GM19324 (cell line): ENCODE results near the gene EIF2S2.
A peak's percentile ranks its signal among the peaks of the same experiment; 100 is the strongest.

ENCODE experiments used
- ATAC-seq: cut with Tn5 transposase; IDR thresholded peaks from one replicate; pipeline ENCODE4 v1.9.1; 2021; ENCODE audit warnings: mild to moderate bottlenecking, moderate library complexity; ENCODE audit not compliant: unreplicated experiment, low FRiP score

The EIF2S2 gene

GRCh38 chr20:34090645-34091044 lies 21.4 kb downstream of the EIF2S2 start:
- no peak for ATAC-seq

DNA sequence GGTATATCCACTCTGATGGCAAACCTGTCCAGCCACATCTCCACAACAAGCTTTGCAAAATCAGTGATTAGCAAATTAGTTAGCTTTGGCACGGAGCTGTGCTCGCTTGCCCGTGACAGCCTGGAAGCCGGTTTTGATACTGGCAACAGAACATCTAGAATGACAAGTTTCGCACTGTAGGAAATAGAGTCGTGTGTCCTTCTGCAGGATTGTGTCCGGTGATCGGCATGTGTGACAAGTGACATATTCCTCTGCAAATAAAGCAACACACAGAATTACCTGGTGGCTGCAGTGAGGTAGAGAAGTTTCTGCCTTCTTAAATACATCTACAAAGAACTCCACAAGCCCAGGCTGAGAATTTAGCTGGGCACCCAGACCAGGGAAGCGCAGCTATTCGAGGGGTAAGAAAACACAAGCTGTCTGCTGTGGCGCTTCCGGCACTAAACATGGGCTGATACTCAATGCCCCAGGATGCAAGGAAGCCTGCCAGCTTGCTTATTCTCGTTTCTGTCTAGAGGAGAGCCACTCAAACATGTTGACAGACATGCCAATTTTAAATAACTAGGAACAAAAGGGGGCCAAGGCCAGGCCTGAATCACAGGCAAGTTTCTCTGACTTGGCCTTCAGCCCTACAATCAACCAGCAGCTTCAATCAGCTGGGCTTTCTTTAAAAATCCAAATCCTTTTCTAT lies 22.2 kb downstream of the EIF2S2 start:
- no peak for ATAC-seq

DNA sequence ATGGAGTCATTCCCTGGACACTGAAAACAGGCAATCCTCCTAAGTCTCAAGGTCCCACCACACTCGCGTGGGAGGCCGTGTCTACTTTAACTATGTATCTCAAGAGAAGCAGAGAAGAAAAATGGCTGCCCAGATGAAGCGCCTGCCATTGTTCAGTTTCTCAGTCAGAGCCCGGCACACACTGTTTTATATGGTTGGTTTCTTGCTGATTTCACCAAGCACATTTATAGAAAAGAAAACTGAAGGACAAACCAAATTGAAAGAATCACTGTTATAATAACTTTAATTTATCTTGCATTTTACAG lies 22.9 kb downstream of the EIF2S2 start:
- ATAC-seq: no peak

GRCh38 chr20:34088305-34089174 lies 23.5 kb downstream of the EIF2S2 start:
- no peak for ATAC-seq

DNA sequence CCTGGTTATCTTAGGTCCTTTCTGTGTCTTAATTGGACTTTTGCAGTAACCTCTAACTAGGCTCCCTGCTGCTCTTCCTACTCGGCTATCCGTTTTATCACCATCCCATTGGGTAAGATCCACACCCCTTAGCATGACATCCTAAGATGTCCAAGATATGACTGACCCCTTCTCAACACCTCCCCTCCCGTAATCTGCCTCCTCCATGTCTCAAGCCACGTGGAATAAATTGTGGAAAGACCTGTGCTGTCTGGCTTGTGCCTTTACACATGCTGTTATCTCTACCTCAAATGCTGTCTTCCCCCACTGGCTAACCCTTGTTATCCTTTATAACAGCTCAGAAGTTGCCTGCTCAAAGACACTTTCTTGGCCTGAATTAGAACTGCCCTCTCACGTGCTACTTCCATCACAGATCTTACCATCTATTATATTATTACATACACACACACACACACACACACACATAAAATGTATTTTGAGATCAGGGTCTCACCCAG lies 26.5 kb downstream of the EIF2S2 start:
- no peak for ATAC-seq

DNA sequence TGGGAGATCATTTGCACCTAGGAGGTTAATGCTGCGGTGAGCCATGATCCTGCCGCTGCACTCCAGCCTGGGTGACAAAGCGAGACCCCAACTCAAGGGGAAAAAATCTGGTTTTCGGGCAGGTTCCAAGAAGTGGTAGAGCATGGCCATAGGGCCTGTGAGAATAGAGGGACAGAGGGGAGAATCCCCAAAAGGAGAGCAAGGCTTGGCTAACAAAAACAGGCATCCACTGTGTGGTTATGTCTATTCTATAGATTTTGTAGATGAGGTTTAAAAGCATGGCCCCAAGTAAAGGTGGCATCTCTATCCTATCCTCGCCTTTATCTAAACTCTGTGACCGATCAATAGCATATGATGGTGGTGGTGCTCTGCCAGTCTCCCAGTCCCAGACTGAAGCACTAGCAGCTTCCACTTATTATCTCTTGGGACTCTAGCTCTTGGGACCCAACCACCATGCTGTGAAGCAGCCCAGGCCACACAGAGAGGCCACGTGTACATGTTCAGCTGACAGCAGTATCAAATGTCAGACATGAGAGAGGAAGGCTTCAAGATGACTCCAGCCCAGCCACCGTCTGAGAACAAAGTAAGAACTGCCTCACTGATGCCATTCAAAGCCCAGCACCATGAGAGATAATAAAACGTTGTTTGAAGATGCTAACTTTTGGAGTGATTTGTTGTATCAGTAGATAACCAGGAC lies 27.7 kb downstream of the EIF2S2 start:
- ATAC-seq: no peak

DNA sequence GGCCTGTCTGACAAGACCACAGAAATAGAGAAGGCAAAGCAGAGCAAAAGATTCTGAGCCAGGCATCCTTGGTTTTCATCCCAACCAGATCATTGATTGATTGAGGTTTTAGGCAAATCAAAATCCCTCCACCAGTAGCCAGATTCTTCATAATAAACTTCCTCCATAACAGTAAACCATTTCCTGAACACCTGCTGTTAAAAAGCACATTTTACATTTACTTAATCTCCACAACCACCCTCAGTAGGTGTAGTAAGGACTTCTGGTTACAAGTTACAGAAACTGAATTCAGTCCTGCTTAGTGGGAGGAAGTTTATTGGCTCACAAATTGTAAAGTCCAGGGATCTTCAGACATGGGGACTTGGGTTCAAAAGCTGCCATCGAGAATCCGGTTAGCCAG lies 28.3 kb downstream of the EIF2S2 start:
- ATAC-seq: no peak

GRCh38 chr20:34083137-34083536 lies 28.9 kb downstream of the EIF2S2 start:
- ATAC-seq: no peak

DNA sequence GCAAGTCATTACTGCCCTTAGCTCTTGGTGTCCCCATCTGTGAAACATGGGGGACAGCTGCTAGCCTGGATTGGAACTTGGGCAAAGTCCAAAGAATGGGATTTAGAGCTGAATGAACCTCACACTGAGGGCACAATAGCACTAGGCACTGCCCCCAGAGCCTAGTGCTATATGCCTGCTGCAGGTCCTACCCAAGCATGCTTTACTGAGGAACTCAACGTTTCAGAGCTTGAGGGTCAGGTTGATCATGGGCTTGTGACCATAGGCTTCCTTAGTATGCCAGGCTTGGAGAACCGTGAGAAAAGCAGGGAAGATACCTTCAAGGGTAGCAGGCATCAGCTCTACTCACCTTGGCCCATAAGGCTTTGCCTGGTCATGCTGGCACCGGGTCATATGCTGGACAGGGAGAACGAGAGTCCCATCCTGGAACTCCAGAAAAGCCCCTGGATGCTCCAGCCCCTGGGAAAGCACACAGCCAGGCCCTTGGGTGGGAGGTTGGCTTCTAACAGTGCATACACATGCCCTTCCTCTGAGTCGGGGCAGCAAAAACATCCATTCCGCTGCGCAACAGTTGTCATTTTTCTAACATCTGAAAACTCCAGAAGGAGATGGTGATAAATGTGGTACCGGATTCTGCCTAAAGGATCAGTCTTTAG lies 29.7 kb downstream of the EIF2S2 start:
- ATAC-seq: no peak

DNA sequence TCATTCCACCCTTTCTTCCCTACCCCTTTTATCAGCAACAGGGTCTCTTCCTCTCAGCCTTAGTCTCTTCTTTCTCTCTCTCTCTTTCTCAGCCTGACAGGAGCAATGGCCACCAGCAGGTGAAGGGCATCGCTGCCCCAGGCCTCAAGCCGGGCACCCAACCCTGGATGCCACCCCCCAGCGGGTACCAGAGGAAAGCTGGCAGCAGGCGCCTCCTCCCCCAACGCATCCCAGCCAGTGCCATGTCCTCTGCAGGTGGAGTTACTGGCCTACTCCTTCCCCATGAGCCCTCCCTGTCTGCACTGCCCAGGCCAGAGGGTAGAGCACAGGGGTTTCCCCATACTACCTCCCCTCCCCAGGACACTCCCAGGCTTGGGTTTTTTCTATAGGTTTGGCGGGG lies 32.2 kb downstream of the EIF2S2 start:
- ATAC-seq: no peak

- no peak for ATAC-seq
Observed at GRCh38 chr20:34078540-34078939, 33.5 kb downstream of the EIF2S2 start.

DNA sequence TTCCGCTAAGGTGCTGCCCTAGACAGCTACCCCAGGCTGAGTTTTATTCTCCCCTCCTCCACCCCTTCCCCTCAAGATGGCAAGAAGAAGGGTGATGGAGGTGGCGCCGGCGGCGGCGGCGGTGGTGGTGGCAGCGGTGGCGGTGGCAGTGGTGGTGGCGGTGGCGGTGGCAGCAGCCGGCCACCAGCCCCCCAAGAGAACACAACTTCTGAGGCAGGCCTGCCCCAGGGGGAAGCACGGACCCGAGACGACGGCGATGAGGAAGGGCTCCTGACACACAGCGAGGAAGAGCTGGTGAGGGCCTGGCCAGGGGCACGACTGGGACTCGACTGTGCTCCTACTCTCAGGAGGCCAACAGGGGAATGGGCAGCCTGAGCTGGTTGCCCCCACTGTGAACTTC lies 35.1 kb downstream of the EIF2S2 start:
- no peak for ATAC-seq

- no peak for ATAC-seq
Observed at GRCh38 chr20:34075647-34076046, 36.4 kb downstream of the EIF2S2 start.

- ATAC-seq: no peak
Observed at GRCh38 chr20:34074101-34074760, 37.8 kb downstream of the EIF2S2 start.

DNA sequence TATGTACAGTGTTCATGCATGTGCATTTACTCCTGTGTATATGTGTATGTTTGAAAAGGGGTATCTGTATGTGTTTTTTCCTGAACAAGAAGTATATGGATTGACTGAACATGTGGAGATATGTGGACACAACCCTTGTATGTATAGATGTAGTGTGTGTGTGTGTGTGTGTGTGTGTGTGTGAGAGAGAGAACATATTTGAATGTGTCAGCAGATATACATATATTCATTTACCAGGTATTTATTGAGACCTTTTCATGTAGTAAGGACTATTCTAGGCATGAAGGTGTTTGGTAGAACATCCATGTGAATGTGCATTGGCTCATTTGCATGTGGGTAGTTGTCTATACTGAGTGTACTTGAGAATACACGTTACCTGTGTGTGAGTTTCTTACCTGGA lies 39.3 kb downstream of the EIF2S2 start:
- ATAC-seq: no peak

DNA sequence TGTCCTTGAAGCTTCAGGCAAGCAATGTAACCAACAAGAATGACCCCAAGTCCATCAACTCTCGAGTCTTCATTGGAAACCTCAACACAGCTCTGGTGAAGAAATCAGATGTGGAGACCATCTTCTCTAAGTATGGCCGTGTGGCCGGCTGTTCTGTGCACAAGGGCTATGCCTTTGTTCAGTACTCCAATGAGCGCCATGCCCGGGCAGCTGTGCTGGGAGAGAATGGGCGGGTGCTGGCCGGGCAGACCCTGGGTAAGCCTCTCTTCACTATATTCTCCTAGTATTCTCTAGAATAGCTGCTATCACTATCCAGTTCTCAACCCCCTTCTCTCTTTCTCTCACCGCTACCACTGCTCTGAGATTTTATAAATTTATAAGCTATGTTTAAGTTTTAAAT lies 40.0 kb downstream of the EIF2S2 start:
- no peak for ATAC-seq

- no peak for ATAC-seq
Observed at GRCh38 chr20:34070859-34071258, 41.2 kb downstream of the EIF2S2 start.

DNA sequence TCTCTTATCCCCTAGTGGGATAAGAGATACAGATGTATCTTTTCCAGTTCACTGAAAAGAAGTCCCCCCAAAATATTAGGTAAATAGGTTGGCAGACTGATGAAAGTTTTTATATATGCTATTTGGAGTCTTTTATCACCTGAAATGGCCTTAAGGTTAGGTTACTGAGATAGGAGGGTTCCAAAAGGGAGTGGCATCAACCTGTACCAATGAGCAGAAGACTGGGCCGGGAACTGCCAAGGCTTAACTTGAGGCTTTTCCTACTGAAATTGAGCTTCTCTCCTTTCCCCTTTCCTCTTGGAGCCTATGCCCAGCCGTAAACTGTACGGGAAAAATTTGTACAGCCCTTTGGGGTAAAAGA lies 42.0 kb downstream of the EIF2S2 start:
- no peak for ATAC-seq

DNA sequence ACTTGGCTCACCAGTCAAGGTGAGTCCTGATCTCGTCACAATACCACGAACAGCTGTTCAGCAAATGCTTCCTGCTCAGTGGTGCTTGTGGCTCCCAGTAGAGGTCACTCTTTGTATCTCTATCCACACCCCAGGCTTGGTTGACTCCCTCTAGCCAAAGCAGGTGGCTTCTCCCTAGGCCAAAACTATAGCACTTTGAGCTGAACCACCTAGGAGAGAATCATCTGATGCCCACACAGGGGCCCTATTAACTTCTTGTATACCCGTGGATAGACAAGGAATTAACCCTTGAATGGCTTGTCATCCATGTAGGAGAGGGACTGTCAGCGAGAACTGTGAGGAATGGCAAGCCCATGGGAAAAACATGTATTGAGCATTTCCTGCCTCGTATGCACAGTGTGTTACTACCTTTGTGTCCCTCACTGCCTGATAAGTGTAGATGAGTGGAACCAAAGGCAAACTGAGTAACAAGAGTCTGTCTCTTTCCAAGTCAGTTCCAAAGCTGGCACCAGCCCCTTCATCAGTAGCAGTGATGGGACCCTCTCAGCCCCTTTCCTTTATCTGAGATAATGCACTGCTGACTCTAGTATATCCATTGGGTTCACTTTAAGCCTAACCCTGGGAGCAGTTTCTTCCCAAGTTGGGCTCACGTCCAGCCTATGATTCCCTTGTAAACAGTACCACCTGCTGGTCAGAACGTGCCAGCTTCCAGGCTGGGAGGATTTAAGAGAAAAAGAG lies 42.5 kb downstream of the EIF2S2 start:
- ATAC-seq: peak; percentile 58

- ATAC-seq: no peak
Observed at GRCh38 chr20:34068001-34068400, 44.0 kb downstream of the EIF2S2 start.
